Activated CD4-positive, alpha-beta T cell treated with anti-CD3 and anti-CD28 coated beads, Interleukin-10, Interleukin-2, amounts not matched to agents 100 ng/mL and 50 ng/mL, durations not matched to agents 16 hours and 8 hours (primary cell): Measurements from ENCODE around the gene SRP19.
"Not testable (repeated sequence)": the region's sequence is repeated elsewhere in the genome, so short reads cannot be mapped to it uniquely, and the experiment has no call there.

ENCODE experiments used
- DNase-seq: peaks from one replicate; pipeline ENCODE4 v3.0.0-alpha.2; 2020

The SRP19 gene

DNA sequence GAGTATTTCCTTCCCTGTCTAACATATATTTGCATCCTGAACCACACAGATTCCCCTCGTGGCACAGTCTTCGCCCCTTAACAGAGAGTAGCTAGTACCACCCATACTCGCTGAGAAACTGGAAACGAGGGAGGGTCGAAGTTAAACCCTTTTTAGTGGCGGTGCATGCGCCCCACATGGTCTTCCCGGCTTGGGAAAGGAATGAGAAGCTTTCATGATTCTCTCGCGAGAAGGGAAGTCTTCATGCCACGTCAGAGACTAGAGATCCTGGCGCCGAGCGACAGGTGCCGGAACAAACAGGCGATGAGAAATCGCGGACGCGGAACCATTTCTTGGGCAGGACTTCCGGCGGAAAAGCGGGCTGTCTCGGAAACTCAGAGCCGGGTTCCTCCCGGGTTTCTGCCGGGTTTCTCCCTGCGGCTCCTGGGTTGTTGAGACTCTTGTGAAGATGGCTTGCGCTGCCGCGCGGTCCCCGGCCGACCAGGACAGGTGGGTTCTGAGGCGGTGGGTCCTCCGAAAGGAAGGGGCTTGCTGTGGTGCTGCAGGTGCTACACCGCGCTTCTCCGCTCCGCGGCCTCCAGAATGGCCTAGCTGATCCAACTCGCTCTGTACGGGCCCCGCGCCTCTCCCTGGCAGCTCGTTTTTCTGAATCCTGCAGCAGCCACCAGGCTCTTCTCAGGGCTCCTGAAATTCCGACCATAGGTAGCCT, at the start of gene SRP19:
TSS of gene SRP19 (plus strand) at position 359 of the 709 bp plus-strand sequence. CDS start at position 449, 90 bp downstream.
- DNase-seq = peak; percentile 96

DNA sequence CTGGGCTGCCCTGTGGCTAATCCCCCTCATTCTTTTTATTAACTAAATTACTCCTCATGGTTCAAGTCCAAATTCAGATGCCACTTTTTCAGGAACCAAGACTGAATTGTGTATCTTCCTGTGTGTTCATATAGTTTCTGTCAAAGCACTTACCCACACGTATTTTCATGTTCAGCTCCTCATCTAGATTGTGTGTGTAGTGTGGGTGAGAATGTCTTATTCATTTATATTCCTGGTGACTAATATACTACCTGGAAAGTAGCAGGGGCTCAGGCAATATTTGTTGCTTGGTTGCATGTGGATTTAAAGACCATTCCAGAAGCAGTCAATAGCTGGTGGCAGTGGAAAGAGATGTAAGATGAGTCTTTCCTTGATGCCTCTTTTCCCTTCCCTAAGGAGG, 48.5 kb upstream of the SRP19 start:
- DNase-seq = peak; percentile 2

DNA sequence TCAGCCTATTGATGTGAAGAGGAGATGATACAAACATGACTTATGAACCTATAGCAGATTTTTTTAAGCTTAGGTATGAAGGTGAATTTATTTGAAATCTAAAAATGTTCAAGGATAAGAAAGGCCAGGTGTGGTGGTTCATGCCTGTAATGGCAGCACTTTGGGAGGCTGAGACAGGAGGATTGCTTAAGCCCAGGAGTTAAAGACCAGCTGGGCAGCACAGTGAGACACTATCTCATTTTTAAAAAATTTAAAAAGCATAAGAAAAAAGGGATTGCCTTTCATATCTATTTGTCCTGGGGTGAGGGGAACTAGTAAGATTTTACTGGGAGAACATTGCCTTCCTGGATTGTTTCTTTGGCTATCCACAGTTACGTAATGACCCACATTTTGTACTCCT, 40.8 kb upstream of the SRP19 start:
- no peak for DNase-seq

DNA sequence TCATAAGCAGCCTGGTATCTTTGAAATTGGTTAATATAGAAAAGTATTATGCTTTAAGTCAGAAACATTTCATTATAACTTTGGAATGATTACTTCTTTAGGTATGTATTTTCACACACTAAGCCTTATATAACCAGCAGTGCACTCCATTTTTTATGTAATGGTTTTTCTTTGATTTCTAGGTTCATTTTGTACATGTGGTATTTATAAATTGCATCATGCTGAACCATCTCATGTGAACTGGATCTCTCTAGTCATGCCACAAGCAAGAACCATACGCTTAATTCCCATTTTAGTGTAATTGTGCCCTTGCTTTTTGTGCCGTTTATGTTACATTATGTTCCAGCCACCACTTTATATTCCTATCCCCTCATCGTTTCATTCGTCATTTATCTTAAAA, 38.6 kb upstream of the SRP19 start:
- DNase-seq = no peak

- DNase-seq = no peak
Measured at GRCh38 chr5:112823181-112823580, 37.9 kb upstream of the SRP19 start.

DNA sequence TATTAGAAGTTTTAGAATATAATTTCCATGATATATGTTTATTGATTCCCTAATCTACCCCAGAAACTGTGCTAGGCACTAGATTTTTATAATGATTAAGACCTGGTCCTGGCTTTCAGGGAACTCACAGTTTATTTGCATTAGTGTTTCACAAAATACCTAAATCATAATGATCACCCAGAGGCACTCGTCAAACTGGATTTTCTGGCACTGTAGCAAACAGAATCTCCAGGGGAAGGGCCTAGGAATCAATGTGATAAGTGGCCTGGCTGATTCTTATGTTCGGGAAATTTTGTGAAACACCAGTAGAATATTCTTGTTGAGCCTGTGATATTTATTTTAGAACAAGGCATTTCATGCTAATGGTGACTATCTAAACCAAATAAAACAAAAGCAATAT, 37.4 kb upstream of the SRP19 start:
- no peak for DNase-seq

DNA sequence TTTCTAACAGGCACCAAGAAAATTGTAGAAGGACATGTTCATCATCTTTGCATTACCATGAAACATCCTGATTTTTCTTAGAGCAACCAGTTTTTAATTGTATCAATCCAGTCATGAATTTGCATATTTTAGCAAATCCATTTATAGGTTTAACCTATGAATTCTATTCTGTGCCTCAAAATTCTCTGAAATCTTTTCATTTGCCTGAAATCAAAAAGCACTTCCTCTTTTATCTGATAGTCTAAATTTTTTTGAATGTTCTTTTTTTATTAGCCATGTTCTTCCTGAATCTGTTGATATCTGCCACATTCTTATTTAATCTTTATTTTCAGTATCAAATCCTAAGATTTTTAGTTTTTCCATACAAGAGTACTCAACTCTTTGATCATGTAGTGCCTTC, 36.9 kb upstream of the SRP19 start:
- no peak for DNase-seq

DNA sequence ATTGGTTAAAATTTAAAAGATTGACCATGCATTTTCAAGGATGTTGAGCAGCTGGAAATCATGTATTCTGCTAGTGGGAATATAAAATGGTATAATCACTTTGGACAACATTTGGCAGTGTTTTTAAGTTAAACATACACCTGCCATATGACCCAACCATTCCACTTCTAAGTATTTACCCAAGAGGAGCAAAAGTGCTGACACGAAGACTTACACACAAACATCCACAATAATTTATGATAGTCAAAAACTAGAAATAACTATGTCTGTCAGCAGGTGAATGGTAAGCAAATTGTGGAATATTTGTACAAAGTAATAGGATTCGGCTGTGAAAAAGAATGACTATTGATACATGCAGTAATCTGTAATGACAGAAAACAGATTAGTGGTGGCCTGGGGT, 30.7 kb upstream of the SRP19 start:
- no peak for DNase-seq

GRCh38 chr5:112833971-112834370, 27.1 kb upstream of the SRP19 start:
- no peak for DNase-seq

GRCh38 chr5:112844489-112844888, 16.6 kb upstream of the SRP19 start:
- DNase-seq = no peak

DNA sequence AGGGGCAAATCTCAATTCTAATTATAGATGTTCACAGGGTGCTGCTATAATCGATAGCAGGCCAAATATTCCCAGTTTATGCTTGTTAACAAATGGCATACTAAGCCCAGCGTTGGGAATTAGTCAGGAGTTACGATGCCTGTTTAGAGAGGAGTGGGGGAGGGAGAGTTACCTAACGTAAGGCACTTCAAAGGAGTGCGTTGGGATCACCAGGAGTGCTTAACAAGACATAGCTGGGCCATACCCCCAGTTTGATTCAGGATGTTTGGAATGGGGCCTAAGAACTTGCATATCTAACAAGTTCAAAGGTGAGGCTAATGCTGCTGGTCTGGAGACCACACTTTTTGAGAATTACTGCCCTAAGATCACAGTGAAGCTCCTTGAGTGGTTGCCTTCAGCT, 14.5 kb upstream of the SRP19 start:
- no peak for DNase-seq

- DNase-seq = no peak
Measured at GRCh38 chr5:112847306-112847705, 13.8 kb upstream of the SRP19 start.

DNA sequence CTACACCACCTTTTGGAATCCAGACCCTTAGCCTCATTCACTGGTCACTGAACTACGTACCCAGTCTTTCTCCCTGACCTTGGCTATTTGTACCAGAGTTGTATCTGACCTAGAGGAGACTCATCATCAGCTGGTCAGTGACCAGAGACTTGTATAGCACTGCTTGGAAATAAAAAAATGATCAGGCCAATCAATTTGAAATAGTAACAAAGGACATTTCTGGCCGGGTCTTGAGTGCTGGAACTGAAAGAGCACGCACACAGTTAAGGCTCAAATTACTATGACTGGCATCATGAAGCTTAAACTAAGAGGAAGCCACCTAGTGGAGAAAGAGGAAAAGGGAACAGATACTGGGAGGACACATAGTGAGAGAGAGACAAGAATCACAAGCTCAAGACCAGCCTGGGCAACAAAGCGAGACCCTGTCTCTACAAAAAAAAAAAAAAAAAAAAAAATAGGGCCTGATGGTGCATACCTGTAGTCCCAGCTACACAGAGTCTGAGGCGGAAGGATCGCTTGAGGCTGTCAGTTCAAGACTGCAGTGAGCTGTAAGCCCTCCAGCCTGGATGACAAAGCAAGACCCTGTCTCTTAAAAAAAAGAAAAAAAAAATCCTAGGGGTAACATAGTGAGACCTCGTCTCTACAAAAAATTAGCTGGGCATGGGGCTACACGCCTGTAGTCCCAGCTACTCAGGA, 12.8 kb upstream of the SRP19 start:
- DNase-seq = peak; percentile 75

DNA sequence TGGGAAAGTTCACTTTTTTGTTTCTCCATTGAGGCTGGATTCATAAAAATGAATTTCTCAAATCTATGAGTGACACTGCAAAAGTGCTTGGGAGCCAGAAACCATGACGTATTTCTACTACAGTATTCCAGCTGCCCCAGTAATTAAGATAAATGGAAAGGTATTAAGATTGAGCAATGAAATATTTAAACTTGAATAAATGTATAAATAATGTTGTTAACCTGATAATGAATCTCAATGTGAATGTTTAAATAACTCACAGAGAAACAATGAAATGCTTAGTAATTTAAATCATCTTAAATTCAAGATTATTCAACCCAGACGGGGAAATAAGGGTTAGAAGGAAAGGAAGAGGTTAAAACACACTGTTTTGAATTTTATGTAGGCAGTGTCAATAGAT, 11.2 kb upstream of the SRP19 start:
- no peak for DNase-seq

- DNase-seq = no peak
Measured at GRCh38 chr5:112854651-112855050, 6.4 kb upstream of the SRP19 start.

DNA sequence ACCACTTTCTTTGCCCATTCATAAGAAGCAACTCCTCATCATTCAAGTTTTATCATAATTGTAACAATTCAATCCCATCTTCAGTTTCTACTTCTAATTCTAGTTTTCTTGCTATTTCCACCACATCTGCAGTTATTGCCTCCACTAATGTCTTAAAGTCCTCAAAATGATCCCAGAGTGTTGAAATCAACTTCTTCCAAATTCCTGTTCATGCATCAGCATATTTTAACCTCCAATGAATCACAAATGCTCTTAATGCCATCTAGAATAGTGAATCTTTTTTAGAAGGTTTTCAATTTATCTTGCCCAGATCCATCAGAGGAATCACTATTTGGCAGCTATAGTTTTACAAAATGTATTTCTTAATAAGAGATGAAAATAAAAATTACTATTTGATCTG, 3.2 kb upstream of the SRP19 start:
- DNase-seq = no peak

DNA sequence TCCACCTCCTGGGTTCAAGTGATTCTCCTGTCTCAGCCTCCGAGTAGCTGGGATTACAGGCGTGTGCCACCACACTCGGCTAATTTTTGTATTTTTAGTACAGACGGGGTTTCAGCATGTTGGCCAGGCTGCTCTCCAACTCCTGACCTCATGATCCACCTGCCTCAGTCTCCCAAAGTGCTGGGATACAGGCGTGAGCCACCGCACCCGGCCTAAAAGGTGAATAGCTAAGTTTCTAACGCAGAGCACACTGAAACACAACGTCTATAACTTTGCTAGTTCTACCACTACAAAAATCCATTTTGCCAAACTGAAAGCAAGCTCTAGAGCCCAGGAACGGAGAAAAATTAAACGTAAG, 537 bp upstream of the SRP19 start:
- DNase-seq = not testable (repeated sequence)

DNA sequence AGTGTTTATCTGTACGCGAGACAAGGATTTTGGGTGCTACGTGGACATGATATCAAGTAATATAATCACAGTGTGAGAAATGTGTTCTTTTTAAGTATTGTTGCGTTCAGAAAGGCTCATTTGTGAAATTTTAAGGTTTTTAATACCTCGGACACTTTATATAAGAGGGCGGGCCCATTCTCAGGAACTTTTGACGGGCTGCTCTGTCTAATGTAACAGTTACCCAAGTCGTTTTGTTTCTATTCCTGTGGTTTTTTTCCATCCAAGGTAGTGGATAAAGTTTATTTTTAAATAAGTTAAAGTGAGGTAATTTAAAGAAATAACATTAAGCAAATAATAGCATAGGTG, 525 bp downstream of the SRP19 start:
- DNase-seq = no peak

DNA sequence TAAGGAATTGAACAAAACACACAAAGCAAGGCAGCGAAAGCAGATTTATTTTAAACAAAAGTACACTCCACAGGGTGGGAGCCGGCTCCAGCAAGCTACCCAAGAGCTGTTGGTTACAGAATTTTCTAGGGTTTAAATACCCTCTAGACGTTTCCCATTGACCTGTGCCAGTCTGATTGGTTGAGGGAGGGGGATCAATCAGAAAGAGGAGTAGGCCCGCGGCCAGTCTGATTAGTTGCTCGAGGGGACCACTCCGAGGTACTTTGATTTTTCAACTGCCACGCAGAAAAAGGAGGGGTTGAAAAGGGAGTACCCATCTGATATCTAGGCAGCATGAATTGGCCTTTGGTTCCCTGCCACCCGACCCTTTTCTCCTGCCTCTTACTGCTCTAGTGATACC, 998 bp downstream of the SRP19 start:
- DNase-seq = no peak

- no peak for DNase-seq
Measured at GRCh38 chr5:112863549-112863948, 2.5 kb downstream of the SRP19 start.

DNA sequence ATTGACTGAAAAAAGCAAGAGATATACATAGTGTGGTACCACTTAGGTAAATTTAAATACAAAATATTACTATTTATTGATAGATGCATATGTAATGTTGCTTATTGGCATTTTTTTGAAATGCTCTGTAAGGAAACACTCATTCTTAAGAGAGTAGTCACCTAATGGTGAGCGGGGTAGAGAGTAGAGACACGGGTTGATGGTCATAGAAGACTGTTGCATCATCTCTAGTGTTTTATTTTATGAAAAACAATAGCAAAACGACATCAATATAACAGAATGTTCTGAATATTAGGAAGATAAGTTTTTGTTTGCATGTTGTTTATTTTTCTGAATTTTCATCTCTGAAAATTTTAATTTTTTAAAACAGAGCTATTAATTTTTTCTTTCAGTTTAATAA, 4.0 kb downstream of the SRP19 start:
- DNase-seq = no peak

GRCh38 chr5:112866739-112867138, 5.7 kb downstream of the SRP19 start:
- peak; percentile 14 for DNase-seq

DNA sequence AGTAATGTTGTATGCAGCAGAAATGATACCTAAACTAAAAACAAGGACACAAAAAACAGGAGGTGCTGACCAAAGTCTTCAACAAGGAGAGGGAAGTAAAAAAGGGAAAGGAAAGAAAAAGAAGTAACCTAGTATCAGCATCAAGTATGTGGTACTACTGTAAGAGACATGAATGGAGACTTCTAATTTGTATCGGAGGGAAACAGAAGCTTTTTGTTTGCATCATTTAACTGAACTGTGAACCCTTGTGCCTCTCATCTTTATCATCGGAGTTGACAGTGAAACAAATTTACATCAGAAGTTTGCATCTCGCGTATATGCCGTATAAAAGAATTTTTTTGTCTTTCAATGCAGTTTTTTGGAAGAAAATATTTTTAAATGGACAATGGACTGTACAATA, 6.3 kb downstream of the SRP19 start:
- no peak for DNase-seq

- peak; percentile 53 for DNase-seq
Measured at GRCh38 chr5:112869948-112870347, 8.9 kb downstream of the SRP19 start.

DNA sequence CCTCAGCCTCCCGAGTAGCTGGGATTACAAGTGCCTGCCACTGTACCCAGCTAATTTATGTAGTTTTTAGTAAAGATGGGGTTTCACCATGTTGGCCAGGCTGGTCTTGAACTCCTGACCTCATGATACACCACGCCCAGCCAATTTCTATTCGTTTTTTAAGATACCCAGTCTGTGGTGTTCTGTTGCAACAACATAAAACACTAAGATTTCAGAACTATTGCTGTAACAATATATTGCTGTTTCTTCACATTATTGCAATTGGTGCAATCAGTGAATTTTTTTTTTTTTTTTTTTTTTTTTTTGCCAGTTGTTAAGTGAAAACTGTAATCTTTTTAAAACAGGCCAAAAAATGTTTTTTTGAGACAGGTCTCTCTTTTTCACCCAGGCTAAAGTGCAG, 9.9 kb downstream of the SRP19 start:
- DNase-seq = no peak
